DND-41 (cell line): ENCODE results near the gene NEMP2.

Experiments used
- ATAC-seq: fragments of 200-7000 bp; cut with Tn5 transposase; 3 replicates; pipeline ENCODE4 v1.9.1; 2021; ENCODE audit warnings: low read depth; ENCODE audit not compliant: insufficient read depth
- DNase-seq: peaks from one replicate; pipeline ENCODE4 v3.0.0-alpha.2; 2020
- H2AFZ ChIP-seq: 2 replicates; pipeline ENCODE4 v1.6.0; 2012; ENCODE audit warnings: low read depth, low read length
- H3K27ac ChIP-seq: 2 replicates; pipeline ENCODE4 v1.5.1; 2012; ENCODE audit warnings: low read length, inconsistent platforms
- H3K27me3 ChIP-seq: fragments of 200-600 bp; sonication (generic); 2 replicates; pipeline ENCODE4 v1.6.0; 2012; ENCODE audit warnings: low read length, mild to moderate bottlenecking, inconsistent platforms; ENCODE audit not compliant: insufficient read depth, poor library complexity
- H3K36me3 ChIP-seq: 2 replicates; pipeline ENCODE4 v1.5.1; 2012; ENCODE audit warnings: low read length, inconsistent platforms; ENCODE audit not compliant: insufficient read depth
- H3K4me1 ChIP-seq: 2 replicates; pipeline ENCODE4 v1.5.1; 2012; ENCODE audit warnings: mild to moderate bottlenecking, low read length; ENCODE audit not compliant: insufficient read depth
- H3K4me2 ChIP-seq: 2 replicates; pipeline ENCODE4 v1.6.0; 2012; ENCODE audit warnings: mild to moderate bottlenecking, moderate library complexity, low read length, inconsistent platforms; ENCODE audit not compliant: insufficient read depth
- H3K4me3 ChIP-seq, 2 experiments: fragments of 200-600 bp in 1 of 2; shearing (Covaris generic) in 1 of 2; 2 replicates each; pipeline ENCODE4 v1.5.1; 2012 to 2016; ENCODE audit warnings: inconsistent platforms in 2 of 2, low read length in 2 of 2, mild to moderate bottlenecking in 2 of 2, low read depth in 1 of 2, moderate library complexity in 1 of 2
- H3K79me2 ChIP-seq: 2 replicates; pipeline ENCODE4 v1.6.0; 2012; ENCODE audit warnings: low read length, inconsistent platforms; ENCODE audit not compliant: insufficient read depth
- H3K9ac ChIP-seq: 2 replicates; pipeline ENCODE4 v1.6.0; 2012; ENCODE audit warnings: low read depth, mild to moderate bottlenecking, inconsistent platforms, low read length, moderate library complexity
- H3K9me3 ChIP-seq: 2 replicates; pipeline ENCODE4 v1.5.1; 2012; ENCODE audit warnings: low read length, moderate library complexity, mild to moderate bottlenecking, inconsistent platforms; ENCODE audit not compliant: insufficient read depth, severe bottlenecking
- H4K20me1 ChIP-seq: 2 replicates; pipeline ENCODE4 v1.6.0; 2012; ENCODE audit warnings: low read length; ENCODE audit not compliant: insufficient read depth
- CTCF ChIP-seq: IDR thresholded peaks from 2 replicates; pipeline ENCODE4 v1.5.1; 2012; ENCODE audit warnings: borderline replicate concordance, low read length, moderate library complexity, mild to moderate bottlenecking; ENCODE audit not compliant: poor library complexity, severe bottlenecking; ENCODE audit errors: extremely low read depth
- EZH2 ChIP-seq: IDR thresholded peaks from 3 replicates; pipeline ENCODE4 v1.6.1; 2012; ENCODE audit warnings: borderline replicate concordance, low read depth, mild to moderate bottlenecking, moderate library complexity, low read length, inconsistent platforms; ENCODE audit not compliant: severe bottlenecking

NEMP2 gene

GRCh38 chr2:190506666-190507065, 27.9 kb downstream of the NEMP2 start:
- Histone ChIP-seq H3K27me3 (no peaks in the 10 kb centered on the region), H3K9me3 (no peaks in the 10 kb centered on the region), H3K27ac (no peak overlapping the region), H2AFZ (no peak overlapping the region), H3K4me1 (no peaks in the 10 kb centered on the region), H4K20me1 (no peaks in the 10 kb centered on the region), H3K9ac (no peak overlapping the region), H3K4me3 (no peak overlapping the region), H3K79me2 (no peaks in the 10 kb centered on the region), H3K4me2 (no peak overlapping the region), H3K36me3 (peaks cover 78% of the 10 kb centered on the region)
- DNase-seq (no peak), ATAC-seq (no peak)
- TF ChIP-seq EZH2: no peak
- TF ChIP-seq CTCF: no peak

GRCh38 chr2:190505696-190506095, 28.8 kb downstream of the NEMP2 start:
- Histone ChIP-seq H3K79me2 (no peaks in the 10 kb centered on the region), H3K27me3 (no peaks in the 10 kb centered on the region), H3K27ac (no peak overlapping the region), H2AFZ (no peak overlapping the region), H3K9ac (no peak overlapping the region), H3K4me1 (no peaks in the 10 kb centered on the region), H3K9me3 (no peaks in the 10 kb centered on the region), H3K36me3 (peaks cover 83% of the 10 kb centered on the region), H4K20me1 (no peaks in the 10 kb centered on the region), H3K4me2 (no peak overlapping the region), H3K4me3 (no peak overlapping the region)
- DNase-seq (no peak), ATAC-seq (no peak)
- no peak for TF ChIP-seq CTCF
- no peak for TF ChIP-seq EZH2

GRCh38 chr2:190504912-190505311, 29.6 kb downstream of the NEMP2 start:
- TF ChIP-seq CTCF: no peak
- TF ChIP-seq EZH2: no peak
- H3K9ac ChIP-seq: no peak overlapping the region
- peaks cover 82% of the 10 kb centered on the region for H3K36me3 ChIP-seq
- no peak overlapping the region for H3K4me2 ChIP-seq
- no peak overlapping the region for H3K27ac ChIP-seq
- H3K4me1 ChIP-seq: no peaks in the 10 kb centered on the region
- H3K4me3 ChIP-seq: no peak overlapping the region
- H3K27me3 ChIP-seq: no peaks in the 10 kb centered on the region
- no peak overlapping the region for H2AFZ ChIP-seq
- ATAC-seq: no peak
- H3K9me3 ChIP-seq: no peaks in the 10 kb centered on the region
- DNase-seq: no peak
- no peaks in the 10 kb centered on the region for H3K79me2 ChIP-seq
- H4K20me1 ChIP-seq: no peaks in the 10 kb centered on the region

- no peak for ATAC-seq
- peaks cover 76% of the 10 kb centered on the region for H3K36me3 ChIP-seq
- H4K20me1 ChIP-seq: no peaks in the 10 kb centered on the region
- TF ChIP-seq EZH2 (no peak), CTCF (no peak)
- H3K79me2 ChIP-seq: no peaks in the 10 kb centered on the region
- H3K4me1 ChIP-seq: no peaks in the 10 kb centered on the region
- no peak overlapping the region for H3K27ac ChIP-seq
- no peak overlapping the region for H3K9ac ChIP-seq
- no peaks in the 10 kb centered on the region for H3K9me3 ChIP-seq
- H3K4me2 ChIP-seq: no peak overlapping the region
- H3K4me3 ChIP-seq: no peak overlapping the region
- no peak for DNase-seq
- no peaks in the 10 kb centered on the region for H3K27me3 ChIP-seq
- H2AFZ ChIP-seq: no peak overlapping the region
Observed at GRCh38 chr2:190503088-190503487, 31.4 kb downstream of the NEMP2 start.
